ENCODE results near the gene RSBN1. TPM values are rescaled to one million over a fixed set of nuclear protein-coding genes. Genes with fewer than 3 reads are reported as not detected.

RSBN1 gene
- total and polyA plus RNA-seq, 2 donors (not counting 1 experiment from before 2014, with no cell fraction given): 9.4 to 10.2 TPM

GRCh38 chr1:113808450-113809195 lies 3.7 kb downstream of the RSBN1 start:
- peak overlapping the region in 1 of 4 experiments; percentile 96 for H3K4me3 ChIP-seq (replicated peaks in 1 of 4; ENCODE audit: control extremely low read depth in 1 of 4, insufficient read depth in 1 of 4, low read depth in 3 of 4, low read length in 4 of 4)
- TF ChIP-seq EZH2 (IDR thresholded peaks at IDR 0.05; ENCODE audit: low read length, missing control alignments) (no peak), CTCF (conservative IDR thresholded peaks at IDR 0.05 in 1 of 2, IDR thresholded peaks at IDR 0.05 in 1 of 2; ENCODE audit: low read depth in 1 of 2, low read length in 2 of 2) (no peak)
- H3K9me3 ChIP-seq (ENCODE audit: control insufficient read depth, insufficient read depth, low read depth, low read length): no peaks in the 10 kb centered on the region
- peak overlapping the region; percentile 38 for H3K4me2 ChIP-seq (ENCODE audit: extremely low read depth, insufficient read depth, low read length)
- peaks cover 4% of the 10 kb centered on the region for H3K4me1 ChIP-seq (ENCODE audit: control insufficient read depth, extremely low read depth, insufficient read depth, low read length)
- H3K27ac ChIP-seq (ENCODE audit: insufficient read depth, low read length): no peak overlapping the region
- no peaks in the 10 kb centered on the region for H3K36me3 ChIP-seq (ENCODE audit: control insufficient read depth, insufficient read depth, low read length)
- peak in 1 of 2 donors; percentile 37 for DNase-seq (ENCODE audit: low read depth in 2 of 2)
- H3K9ac ChIP-seq (ENCODE audit: insufficient read depth, low read length): no peak overlapping the region
- H4K20me1 ChIP-seq (ENCODE audit: control insufficient read depth, extremely low read depth, insufficient read depth, low read length): no peaks in the 10 kb centered on the region
- no peak overlapping the region for H2AFZ ChIP-seq (ENCODE audit: low read length)
- H3K27me3 ChIP-seq (ENCODE audit: control insufficient read depth, insufficient read depth, low read length): no peaks in the 10 kb centered on the region
- H3K79me2 ChIP-seq (ENCODE audit: control insufficient read depth, insufficient read depth, low read length): peaks cover 74% of the 10 kb centered on the region

DNA sequence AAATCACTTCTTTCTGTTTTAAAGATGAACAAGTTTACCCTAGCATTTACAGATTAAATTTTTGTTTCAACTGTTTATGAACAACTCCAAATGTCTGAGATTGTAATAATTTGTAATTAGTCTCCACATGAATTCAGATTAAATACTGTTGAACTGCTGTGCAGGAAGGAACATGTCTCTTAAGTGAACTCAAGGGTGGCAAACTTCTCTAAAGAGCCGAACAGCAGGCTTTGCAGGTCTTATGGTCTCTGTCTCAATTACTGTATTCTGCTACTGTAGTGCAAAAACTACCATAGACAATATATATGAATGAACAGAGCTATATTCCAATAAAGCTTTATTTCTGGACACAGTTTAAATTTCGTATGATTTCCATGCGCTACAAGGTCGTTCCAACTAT lies 6.6 kb downstream of the RSBN1 start:
- Histone ChIP-seq H3K27me3 (ENCODE audit: control insufficient read depth, insufficient read depth, low read length) (no peaks in the 10 kb centered on the region), H3K4me2 (ENCODE audit: extremely low read depth, insufficient read depth, low read length) (no peak overlapping the region), H3K9me3 (ENCODE audit: control insufficient read depth, insufficient read depth, low read depth, low read length) (no peaks in the 10 kb centered on the region), H3K9ac (ENCODE audit: insufficient read depth, low read length) (no peak overlapping the region), H4K20me1 (ENCODE audit: control insufficient read depth, extremely low read depth, insufficient read depth, low read length) (no peaks in the 10 kb centered on the region), H3K4me1 (ENCODE audit: control insufficient read depth, extremely low read depth, insufficient read depth, low read length) (peaks cover 4% of the 10 kb centered on the region), H3K27ac (ENCODE audit: insufficient read depth, low read length) (no peak overlapping the region), H3K79me2 (ENCODE audit: control insufficient read depth, insufficient read depth, low read length) (peaks cover 79% of the 10 kb centered on the region), H2AFZ (ENCODE audit: low read length) (no peak overlapping the region), H3K4me3 (replicated peaks in 1 of 4; ENCODE audit: control extremely low read depth in 1 of 4, insufficient read depth in 1 of 4, low read depth in 3 of 4, low read length in 4 of 4) (no peak overlapping the region), H3K36me3 (ENCODE audit: control insufficient read depth, insufficient read depth, low read length) (no peaks in the 10 kb centered on the region)
- no peak for TF ChIP-seq EZH2 (IDR thresholded peaks at IDR 0.05; ENCODE audit: low read length, missing control alignments)
- no peak for TF ChIP-seq CTCF (conservative IDR thresholded peaks at IDR 0.05 in 1 of 2, IDR thresholded peaks at IDR 0.05 in 1 of 2; ENCODE audit: low read depth in 1 of 2, low read length in 2 of 2)
- no peak for DNase-seq (ENCODE audit: low read depth in 2 of 2)

DNA sequence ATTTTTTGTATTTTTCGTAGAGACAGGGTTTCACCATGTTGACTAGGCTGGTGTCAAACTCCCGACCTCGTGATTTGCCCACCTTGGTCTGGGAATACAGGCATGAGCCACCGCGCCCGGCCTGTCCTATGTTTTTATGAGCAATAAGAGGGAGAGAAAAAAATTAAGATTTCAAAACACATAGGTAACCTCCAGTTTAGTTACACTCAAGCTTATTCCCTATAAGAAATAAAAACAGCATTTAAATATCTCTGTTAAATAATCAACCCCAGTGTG lies 7.1 kb downstream of the RSBN1 start:
- Histone ChIP-seq H2AFZ (ENCODE audit: low read length) (no peak overlapping the region), H3K27ac (ENCODE audit: insufficient read depth, low read length) (no peak overlapping the region), H3K79me2 (ENCODE audit: control insufficient read depth, insufficient read depth, low read length) (peaks cover 79% of the 10 kb centered on the region), H3K4me3 (replicated peaks in 1 of 4; ENCODE audit: control extremely low read depth in 1 of 4, insufficient read depth in 1 of 4, low read depth in 3 of 4, low read length in 4 of 4) (no peak overlapping the region), H3K27me3 (ENCODE audit: control insufficient read depth, insufficient read depth, low read length) (no peaks in the 10 kb centered on the region), H3K4me2 (ENCODE audit: extremely low read depth, insufficient read depth, low read length) (no peak overlapping the region), H4K20me1 (ENCODE audit: control insufficient read depth, extremely low read depth, insufficient read depth, low read length) (no peaks in the 10 kb centered on the region), H3K4me1 (ENCODE audit: control insufficient read depth, extremely low read depth, insufficient read depth, low read length) (peaks cover 4% of the 10 kb centered on the region), H3K36me3 (ENCODE audit: control insufficient read depth, insufficient read depth, low read length) (no peaks in the 10 kb centered on the region), H3K9me3 (ENCODE audit: control insufficient read depth, insufficient read depth, low read depth, low read length) (no peaks in the 10 kb centered on the region), H3K9ac (ENCODE audit: insufficient read depth, low read length) (no peak overlapping the region)
- no peak for DNase-seq (ENCODE audit: low read depth in 2 of 2)
- no peak for TF ChIP-seq EZH2 (IDR thresholded peaks at IDR 0.05; ENCODE audit: low read length, missing control alignments)
- no peak for TF ChIP-seq CTCF (conservative IDR thresholded peaks at IDR 0.05 in 1 of 2, IDR thresholded peaks at IDR 0.05 in 1 of 2; ENCODE audit: low read depth in 1 of 2, low read length in 2 of 2)

Data from fibroblast of lung (primary cell).